Activated CD8-positive, alpha-beta T cell treated with anti-CD3 and anti-CD28 coated beads for 36 hours (primary cell): ENCODE data around the gene COL25A1. TPM values are rescaled to one million over a fixed set of nuclear protein-coding genes. Genes with fewer than 3 reads are reported as not detected.

Source experiments
- ATAC-seq: fragments of 200-7000 bp; cut with Tn5 transposase; one replicate; pipeline ENCODE4 v1.10.0; 2021; ENCODE audit warnings: mild to moderate bottlenecking, moderate library complexity
- CTCF ChIA-PET: fragments of 350-600 bp; sonication (Branson Sonifier 250); formaldehyde crosslinking; loops from one replicate; lab custom pipeline; 2021; ENCODE audit warnings: antibody characterized with exemption; lab: Charles Lee
- POLR2A ChIA-PET: fragments of 350-600 bp; sonication (Branson Sonifier 250); formaldehyde crosslinking; loops from one replicate; lab custom pipeline; 2021; ENCODE audit warnings: antibody characterized with exemption; lab: Charles Lee
- DNase-seq: peaks from one replicate; pipeline ENCODE4 v3.0.0-alpha.2; 2020
- H3K27ac Mint-ChIP-seq: one replicate; pipeline ENCODE4 v1.8.0; 2021; ENCODE audit warnings: mild to moderate bottlenecking, mixed read lengths
- H3K27me3 Mint-ChIP-seq: one replicate; pipeline ENCODE4 v1.8.0; 2021; ENCODE audit warnings: mixed read lengths
- H3K36me3 Mint-ChIP-seq: one replicate; pipeline ENCODE4 v1.8.0; 2021; ENCODE audit warnings: low read depth, mixed read lengths
- H3K4me1 Mint-ChIP-seq: one replicate; pipeline ENCODE4 v1.8.0; 2021; ENCODE audit warnings: low read depth, mixed read lengths
- H3K4me3 Mint-ChIP-seq: one replicate; pipeline ENCODE4 v1.8.0; 2021; ENCODE audit warnings: mild to moderate bottlenecking, moderate library complexity, mixed read lengths
- H3K9me3 Mint-ChIP-seq: one replicate; pipeline ENCODE4 v1.8.0; 2021; ENCODE audit warnings: mixed read lengths
- CTCF ChIP-seq: fragments of 200-600 bp; IDR thresholded peaks from one replicate; pipeline ENCODE4 v1.8.0; 2022; ENCODE audit warnings: antibody characterized with exemption, mild to moderate bottlenecking
- intact Hi-C: fragments of 100-400 bp; cut with micrococcal nuclease; formaldehyde crosslinking; loops from one replicate; pipeline ENCODE4 v1.10.0; 2022
- total RNA-seq, 2 experiments: library from RNA; stranded (reverse); gene quantifications; one replicate each; pipeline ENCODE4 v1.2.3, GENCODE V29; 2021

Gene COL25A1
- total RNA-seq, 2 experiments from 2014 or later, result not detected

GRCh38 chr4:108787106-108787505 lies 515.4 kb downstream of the COL25A1 start:
- POLR2A ChIA-PET, result no interaction called here

GRCh38 chr4:108786351-108786750 lies 516.1 kb downstream of the COL25A1 start:
- Mint-ChIP-seq H3K4me1 (no peaks in the 10 kb centered on the region), H3K9me3 (no peaks in the 10 kb centered on the region), H3K4me3 (no peak overlapping the region), H3K27ac (no peak overlapping the region), H3K36me3 (no peaks in the 10 kb centered on the region), H3K27me3 (no peaks in the 10 kb centered on the region)
- no peak for TF ChIP-seq CTCF
- intact Hi-C loops, result no loop called here
- ATAC-seq, result no peak
- ChIA-PET POLR2A (no interaction called here), CTCF (no interaction called here)
- DNase-seq, result no peak

More at GRCh38 chr4:108787106-108787505, 515.4 kb downstream of the COL25A1 start:
- DNase-seq (no peak), ATAC-seq (no peak)
- Mint-ChIP-seq H3K4me3 (no peak overlapping the region), H3K27me3 (no peaks in the 10 kb centered on the region), H3K4me1 (no peaks in the 10 kb centered on the region), H3K27ac (no peak overlapping the region), H3K9me3 (no peaks in the 10 kb centered on the region), H3K36me3 (no peaks in the 10 kb centered on the region)
- CTCF ChIA-PET, result no interaction called here
- no peak for TF ChIP-seq CTCF
- intact Hi-C loops, result no loop called here

GRCh38 chr4:108783665-108784463 lies 518.6 kb downstream of the COL25A1 start:
- no peaks in the 10 kb centered on the region for H3K4me1 Mint-ChIP-seq
- no peaks in the 10 kb centered on the region for H3K36me3 Mint-ChIP-seq
- TF ChIP-seq CTCF, result no peak
- no peak overlapping the region for H3K27ac Mint-ChIP-seq
- no peak for ATAC-seq
- no peak overlapping the region for H3K4me3 Mint-ChIP-seq
- POLR2A ChIA-PET, result no interaction called here
- intact Hi-C loops, result no loop called here
- DNase-seq, result no peak
- no peaks in the 10 kb centered on the region for H3K27me3 Mint-ChIP-seq
- no peaks in the 10 kb centered on the region for H3K9me3 Mint-ChIP-seq
- CTCF ChIA-PET, result interaction anchor here (1.0 kb wide), 1 partner anchor 35 kb away, joined by 4 read pairs; no protein-coding TSS in a partner anchor

GRCh38 chr4:108779958-108780357 lies 522.5 kb downstream of the COL25A1 start:
- DNase-seq (no peak), ATAC-seq (no peak)
- Mint-ChIP-seq H3K27me3 (peaks cover 11% of the 10 kb centered on the region), H3K27ac (no peak overlapping the region), H3K4me3 (no peak overlapping the region), H3K4me1 (no peaks in the 10 kb centered on the region), H3K9me3 (no peaks in the 10 kb centered on the region), H3K36me3 (no peaks in the 10 kb centered on the region)
- ChIA-PET CTCF (interaction anchor here (1.3 kb wide), 1 partner anchor 12 kb away, joined by 3 read pairs; no protein-coding TSS in a partner anchor), POLR2A (no interaction called here)
- no peak for TF ChIP-seq CTCF
- intact Hi-C loops, result no loop called here

GRCh38 chr4:108777388-108777787 lies 525.1 kb downstream of the COL25A1 start:
- ChIA-PET CTCF (interaction anchor here (1.0 kb wide), 1 partner anchor 13 kb away, joined by 3 read pairs; no protein-coding TSS in a partner anchor), POLR2A (no interaction called here)
- no peak for TF ChIP-seq CTCF
- Mint-ChIP-seq H3K36me3 (no peaks in the 10 kb centered on the region), H3K4me3 (no peak overlapping the region), H3K27me3 (peaks cover 11% of the 10 kb centered on the region), H3K4me1 (no peaks in the 10 kb centered on the region), H3K27ac (no peak overlapping the region), H3K9me3 (no peaks in the 10 kb centered on the region)
- intact Hi-C loops, result no loop called here
- no peak for DNase-seq
- no peak for ATAC-seq
